Psoas muscle (tissue), 8 donors: ENCODE results near the gene INPPL1. TPM values are rescaled to one million over a fixed set of nuclear protein-coding genes. Genes with fewer than 3 reads are reported as not detected.

ENCODE experiments used
- ATAC-seq, 4 donors: fragments of 200-7000 bp; cut with Tn5 transposase; one replicate each; pipeline ENCODE4 v1.9.1; 2020; ENCODE audit warnings: moderate library complexity in 3 of 4, mild to moderate bottlenecking in 2 of 4
- DNase-seq, 2 donors: peaks; one replicate each; pipeline ENCODE4 v3.0.0-alpha.2; 2020
- H3K27ac ChIP-seq: fragments of 200-600 bp; one replicate; pipeline ENCODE4 v1.8.0; 2022
- H3K27me3 ChIP-seq, 3 donors: fragments of 200-600 bp in 1 of 3; one replicate each; pipeline versions ENCODE4 v1.6.1 to v1.8.0; 2013 to 2022; ENCODE audit warnings: low read length in 2 of 3, mild to moderate bottlenecking in 2 of 3, moderate library complexity in 1 of 3; ENCODE audit not compliant: insufficient read depth in 3 of 3
- H3K36me3 ChIP-seq, 2 donors: fragments of 200-600 bp in 1 of 2; one replicate each; pipeline versions ENCODE4 v1.6.1 to v1.8.0; 2013 to 2022; ENCODE audit warnings: low read depth in 1 of 2, mild to moderate bottlenecking in 1 of 2, moderate library complexity in 1 of 2; ENCODE audit not compliant: insufficient read depth in 1 of 2
- H3K4me1 ChIP-seq: fragments of 200-600 bp; one replicate; pipeline ENCODE4 v1.8.0; 2022
- H3K4me3 ChIP-seq: fragments of 200-600 bp; one replicate; pipeline ENCODE4 v1.8.0; 2022; ENCODE audit warnings: mild to moderate bottlenecking
- H3K9me3 ChIP-seq: fragments of 200-600 bp; one replicate; pipeline ENCODE4 v1.8.0; 2022
- CTCF ChIP-seq: fragments of 200-600 bp; IDR thresholded peaks from one replicate; pipeline ENCODE4 v1.8.0; 2022; ENCODE audit warnings: antibody characterized with exemption
- WGBS, 3 donors: extraction: QIAGEN DNeasy Blood & Tissue Kit; methylation state at CpG; one replicate each; pipeline versions ENCODE4 v1.1.6 to v1.1.7; 2013; 5-methylcytosine and 5-hydroxymethylcytosine counted together
- intact Hi-C, 2 donors: fragments of 100-400 bp; cut with DNase I; formaldehyde crosslinking; loops; one replicate each; pipeline versions ENCODE4 v1.11.0 to v1.14.2; 2022
- polyA plus RNA-seq, 3 donors: library from polyadenylated mRNA; stranded (reverse); fragments of 200-250 nt; gene quantifications; one replicate each; pipeline ENCODE4 v1.2.3, GENCODE V29; 2013
- total RNA-seq, 4 donors: library from RNA; stranded (reverse); fragmentation: NEBNext Ultra II Directional in 2 of 4; extraction: Animal tissue kit (Norgen Biotek cat#: 25700) in 2 of 4; gene quantifications; one replicate each; pipeline versions ENCODE4 v1.2.1 to v1.2.4, GENCODE V29; 2021 to 2023
- donor health status: healthy with polysubstance abuse.
- donor health status: DM: no; HTN: no; CAD: no; lungs with moderate emphysema.
- donor health status: Bipolar disorder and iron deficiency.
- donor health status: healthy.
- donor health status: DM: yes; HTN: yes; CAD: no.
- donor health status: DM: no; HTN: no; CAD: no.
- donor health status: DM: no; HTN: no; CAD: no.
- donor health status: DM: yes; HTN: yes; CAD: no.

The INPPL1 gene
- total and polyA plus RNA-seq, 7 donors: 35.2 to 125 (median 90.7) TPM

- H3K27ac ChIP-seq: no peak overlapping the region
- peaks cover 0 to 88% of the 10 kb centered on the region in 2 donors for H3K36me3 ChIP-seq
- H3K27me3 ChIP-seq: no peaks in the 10 kb centered on the region
- WGBS, 3 donors: 83 to 91% (median 86%) methylated on average over 18 of the region's 18 CpGs
- TF ChIP-seq CTCF: no peak
- H3K9me3 ChIP-seq: no peaks in the 10 kb centered on the region
- ATAC-seq (no peak), DNase-seq (no peak)
- H3K4me3 ChIP-seq: no peak overlapping the region
- intact Hi-C loops: loop anchor here (10.0 kb wide), 3 partner anchors 116 to 216 kb away; partner anchors contain the start of gene ANAPC15 (in 1 of the 2)
- peaks cover 2% of the 10 kb centered on the region for H3K4me1 ChIP-seq
Measured at GRCh38 chr11:72230764-72231365, 6.3 kb downstream of the INPPL1 start.

DNA sequence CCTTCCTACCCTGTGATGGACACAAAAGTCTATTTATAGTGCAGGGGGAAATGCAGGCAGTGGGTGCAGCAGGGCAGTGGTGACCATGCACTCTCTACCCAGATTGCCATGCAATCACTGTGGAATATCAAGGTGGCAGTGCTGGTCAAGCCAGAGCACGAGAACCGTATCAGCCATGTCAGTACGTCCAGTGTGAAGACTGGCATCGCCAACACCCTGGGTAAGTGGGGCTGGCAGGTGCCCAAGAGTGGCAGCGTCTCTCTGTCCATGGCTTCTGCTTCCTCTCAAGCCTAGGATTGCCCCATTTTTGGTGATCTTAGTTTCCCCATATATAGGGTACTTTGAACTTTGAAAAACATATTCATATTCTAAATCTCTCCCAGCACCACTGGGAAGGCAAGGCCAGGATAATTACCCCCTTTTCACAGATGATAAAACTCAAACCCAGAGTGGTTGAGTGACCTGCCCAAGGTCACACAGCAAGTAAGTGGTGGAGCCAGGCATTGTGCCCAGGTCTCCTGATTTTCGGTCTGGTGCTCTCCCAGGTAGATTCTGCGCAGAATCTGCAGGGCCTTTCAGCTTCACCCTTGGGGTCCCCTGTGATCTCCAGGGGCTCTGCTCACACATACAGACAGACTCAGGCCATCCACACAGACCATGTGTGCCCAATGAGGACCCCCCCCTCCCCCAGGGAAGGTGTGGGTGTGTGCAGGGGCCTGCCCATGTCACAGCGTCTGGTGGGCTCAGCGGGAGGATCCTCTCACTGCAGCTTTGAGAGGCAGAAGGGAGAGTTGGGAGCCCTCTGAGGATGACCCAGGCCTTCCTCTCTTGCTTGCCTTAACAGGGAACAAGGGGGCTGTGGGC is 7.1 kb downstream of the INPPL1 start:
- Histone ChIP-seq H3K9me3 (no peaks in the 10 kb centered on the region), H3K27me3 (no peaks in the 10 kb centered on the region), H3K27ac (no peak overlapping the region), H3K4me3 (no peak overlapping the region), H3K36me3 (peaks cover 0 to 96% of the 10 kb centered on the region in 2 donors), H3K4me1 (peaks cover 6% of the 10 kb centered on the region)
- intact Hi-C loops: loop anchor here (10.0 kb wide), 3 partner anchors 117 to 217 kb away; partner anchors contain the start of gene ANAPC15 (in 1 of the 2)
- ATAC-seq (no peak), DNase-seq (no peak)
- WGBS, 3 donors: 74 to 90% (median 74%) methylated on average over 8 to 9 of the region's 9 CpGs
- no peak for TF ChIP-seq CTCF

GRCh38 chr11:72232260-72233055 is 7.9 kb downstream of the INPPL1 start:
- no peaks in the 10 kb centered on the region for H3K27me3 ChIP-seq
- ATAC-seq (no peak), DNase-seq (no peak)
- intact Hi-C loops: loop anchor here (10.0 kb wide), 3 partner anchors 118 to 218 kb away; partner anchors contain the start of gene ANAPC15 (in 1 of the 2)
- H3K36me3 ChIP-seq: peaks cover 0 to 97% of the 10 kb centered on the region in 2 donors
- WGBS, 3 donors: 89 to 93% (median 92%) methylated on average over 18 of the region's 18 CpGs
- no peak overlapping the region for H3K27ac ChIP-seq
- TF ChIP-seq CTCF: no peak
- H3K9me3 ChIP-seq: no peaks in the 10 kb centered on the region
- H3K4me3 ChIP-seq: no peak overlapping the region
- H3K4me1 ChIP-seq: peaks cover 10% of the 10 kb centered on the region

DNA sequence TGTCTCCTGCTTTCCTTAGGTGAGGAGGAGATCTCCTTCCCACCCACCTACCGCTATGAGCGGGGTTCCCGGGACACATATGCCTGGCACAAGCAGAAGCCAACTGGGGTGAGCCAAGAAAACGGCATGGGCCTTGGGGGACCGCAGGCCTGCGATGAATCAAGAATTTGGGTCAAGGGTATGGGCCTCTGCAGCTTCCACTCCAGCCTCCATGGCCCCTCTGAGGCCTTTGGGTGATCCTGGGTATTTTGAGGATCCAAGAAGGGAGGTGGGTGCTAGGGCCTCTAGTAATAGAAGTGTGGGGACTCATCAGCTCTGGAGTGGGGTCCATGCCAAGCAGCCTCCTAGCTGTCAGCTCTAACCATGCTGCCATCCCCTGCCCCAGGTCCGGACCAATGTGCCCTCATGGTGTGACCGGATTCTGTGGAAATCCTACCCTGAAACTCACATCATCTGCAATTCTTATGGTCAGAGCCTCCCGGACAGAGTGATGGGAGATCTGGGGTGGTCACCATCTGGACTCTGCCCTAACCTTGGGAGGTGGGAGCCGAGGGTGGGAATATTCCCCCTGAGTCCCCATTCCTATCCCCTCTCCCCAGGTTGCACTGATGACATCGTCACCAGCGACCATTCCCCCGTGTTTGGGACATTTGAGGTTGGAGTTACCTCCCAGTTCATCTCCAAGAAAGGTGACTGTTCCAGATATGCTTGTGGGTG is 8.6 kb downstream of the INPPL1 start:
- WGBS, 3 donors: 85 to 90% (median 88%) methylated on average over 13 of the region's 13 CpGs
- no peak for DNase-seq
- H3K9me3 ChIP-seq: no peaks in the 10 kb centered on the region
- no peak overlapping the region for H3K4me3 ChIP-seq
- peaks cover 0 to 99% of the 10 kb centered on the region in 2 donors for H3K36me3 ChIP-seq
- ATAC-seq: no peak
- intact Hi-C loops: loop anchor here (10.0 kb wide), 3 partner anchors 118 to 218 kb away; partner anchors contain the start of gene ANAPC15 (in 1 of the 2)
- no peaks in the 10 kb centered on the region for H3K27me3 ChIP-seq
- no peak overlapping the region for H3K27ac ChIP-seq
- no peak for TF ChIP-seq CTCF
- peaks cover 10% of the 10 kb centered on the region for H3K4me1 ChIP-seq
